Stomach (tissue), 4 donors: Measurements from ENCODE around the gene OCRL.

Source experiments
- POLR2A ChIP-seq, 4 donors: fragments of 450-650 bp; IDR thresholded peaks; one replicate each; pipeline ENCODE4 v1.6.1; 2016; ENCODE audit warnings: antibody characterized with exemption in 4 of 4, control low read depth in 2 of 4, mild to moderate bottlenecking in 1 of 4, moderate library complexity in 1 of 4
- POLR2AphosphoS5 ChIP-seq, 3 donors: sonication (generic); formaldehyde crosslinking; IDR thresholded peaks; one replicate each; pipeline ENCODE4 v1.6.1; 2016; ENCODE audit warnings: antibody characterized with exemption in 3 of 3
- TF ChIP-seq, protein P1 (sequence below), 7 experiments: fragments of 450-650 bp in 4 of 7; fragments of 200-600 bp in 3 of 7; sonication (generic) in 3 of 7; IDR thresholded peaks; one replicate each; pipeline ENCODE4 v1.5.1; 2016 to 2019; ENCODE audit warnings: antibody characterized with exemption in 7 of 7, control low read depth in 2 of 7, mild to moderate bottlenecking in 1 of 7

DNA sequence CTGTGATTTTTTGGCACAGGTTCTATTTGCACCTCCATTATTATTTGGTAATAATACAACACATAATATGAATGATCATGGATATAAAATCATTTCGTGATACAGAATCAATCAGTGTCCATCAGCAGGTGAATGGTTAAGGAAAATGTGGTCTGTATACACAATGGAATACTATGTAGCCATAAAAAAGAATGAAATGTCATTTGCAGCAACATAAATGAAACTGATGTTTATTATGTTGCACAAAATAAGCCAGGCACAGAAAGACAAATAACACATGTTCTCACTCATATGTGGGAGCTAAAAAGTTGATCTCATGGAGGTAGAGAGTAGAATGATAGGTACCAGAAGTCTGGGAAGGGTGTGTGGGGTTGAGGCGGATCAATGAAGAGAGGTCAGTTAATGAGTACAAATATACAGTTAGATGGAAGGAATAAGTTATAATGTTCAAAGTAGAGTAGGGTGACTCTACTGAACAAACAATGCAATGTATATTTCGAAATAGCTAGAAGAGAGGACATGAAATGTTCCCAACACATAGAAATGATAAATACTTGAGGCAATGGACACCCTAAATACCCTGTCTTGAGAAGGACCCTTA is 15.7 kb upstream of the OCRL start:
- TF ChIP-seq, protein P1, sequence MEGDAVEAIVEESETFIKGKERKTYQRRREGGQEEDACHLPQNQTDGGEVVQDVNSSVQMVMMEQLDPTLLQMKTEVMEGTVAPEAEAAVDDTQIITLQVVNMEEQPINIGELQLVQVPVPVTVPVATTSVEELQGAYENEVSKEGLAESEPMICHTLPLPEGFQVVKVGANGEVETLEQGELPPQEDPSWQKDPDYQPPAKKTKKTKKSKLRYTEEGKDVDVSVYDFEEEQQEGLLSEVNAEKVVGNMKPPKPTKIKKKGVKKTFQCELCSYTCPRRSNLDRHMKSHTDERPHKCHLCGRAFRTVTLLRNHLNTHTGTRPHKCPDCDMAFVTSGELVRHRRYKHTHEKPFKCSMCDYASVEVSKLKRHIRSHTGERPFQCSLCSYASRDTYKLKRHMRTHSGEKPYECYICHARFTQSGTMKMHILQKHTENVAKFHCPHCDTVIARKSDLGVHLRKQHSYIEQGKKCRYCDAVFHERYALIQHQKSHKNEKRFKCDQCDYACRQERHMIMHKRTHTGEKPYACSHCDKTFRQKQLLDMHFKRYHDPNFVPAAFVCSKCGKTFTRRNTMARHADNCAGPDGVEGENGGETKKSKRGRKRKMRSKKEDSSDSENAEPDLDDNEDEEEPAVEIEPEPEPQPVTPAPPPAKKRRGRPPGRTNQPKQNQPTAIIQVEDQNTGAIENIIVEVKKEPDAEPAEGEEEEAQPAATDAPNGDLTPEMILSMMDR (IDR thresholded peaks at IDR 0.05): no peak
- no peak for TF ChIP-seq POLR2AphosphoS5 (IDR thresholded peaks at IDR 0.05)
- no peak for TF ChIP-seq POLR2A (IDR thresholded peaks at IDR 0.05)
